Stimulated activated CD4-positive, alpha-beta T cell treated with anti-CD3 and anti-CD28 coated beads, Interleukin-4, amount 100 ng/mL, for 4 hours (primary cell): ENCODE measurements around the gene HYCC1.
"Not testable (repeated sequence)": the region's sequence is repeated elsewhere in the genome, so short reads cannot be mapped to it uniquely, and the experiment has no call there.

Source experiments
- DNase-seq, 2 experiments: peaks; one replicate each; pipeline ENCODE4 v3.0.0-alpha.2; 2020

The HYCC1 gene

DNA sequence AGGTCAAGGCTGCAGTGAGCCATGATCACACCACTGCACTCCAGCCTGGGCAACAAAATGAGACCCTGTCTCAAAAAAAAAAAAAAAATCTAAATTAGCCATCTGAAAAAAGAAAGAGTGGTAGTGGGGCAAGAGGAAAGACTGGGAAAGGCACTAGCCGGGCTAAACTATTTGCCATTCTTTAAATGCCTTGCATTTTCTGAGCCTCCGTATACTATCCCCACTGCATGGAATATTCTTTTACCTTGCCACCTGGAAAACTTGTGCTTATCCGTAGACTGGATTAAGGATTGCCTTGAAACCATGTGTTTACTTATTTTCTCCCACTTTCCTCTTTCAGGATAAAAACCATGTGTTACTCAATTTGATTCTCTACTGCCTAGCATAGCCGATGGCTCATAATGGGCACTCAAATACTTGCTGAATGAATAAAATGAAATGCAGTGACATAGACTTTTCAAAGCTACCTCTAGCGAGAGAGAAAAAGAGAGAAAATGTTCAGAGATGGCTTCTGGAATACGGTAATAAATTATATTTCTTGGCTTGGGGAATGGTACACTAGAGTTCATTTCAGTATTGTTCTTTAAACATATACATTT lies 30.6 kb downstream of the HYCC1 start:
- DNase-seq: no peak

DNA sequence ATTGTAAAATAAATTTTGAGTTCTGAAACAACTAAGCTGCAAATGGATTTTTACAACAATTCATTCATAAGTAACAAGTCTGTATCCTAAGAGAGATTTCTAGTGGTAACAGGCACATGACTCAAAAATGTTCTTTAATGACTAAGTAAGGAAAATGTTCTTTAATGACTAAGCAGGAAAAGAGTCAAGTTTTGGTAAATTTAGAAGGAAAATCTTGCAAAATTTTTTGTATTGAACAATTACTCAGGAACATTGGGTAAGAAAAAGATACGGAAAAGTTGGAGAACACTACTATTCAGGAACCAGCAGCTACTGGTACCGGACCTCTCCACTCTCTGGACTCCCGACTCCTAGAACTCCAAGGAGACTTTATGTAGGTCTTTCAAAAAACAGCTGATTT lies 33.5 kb downstream of the HYCC1 start:
- no peak for DNase-seq

DNA sequence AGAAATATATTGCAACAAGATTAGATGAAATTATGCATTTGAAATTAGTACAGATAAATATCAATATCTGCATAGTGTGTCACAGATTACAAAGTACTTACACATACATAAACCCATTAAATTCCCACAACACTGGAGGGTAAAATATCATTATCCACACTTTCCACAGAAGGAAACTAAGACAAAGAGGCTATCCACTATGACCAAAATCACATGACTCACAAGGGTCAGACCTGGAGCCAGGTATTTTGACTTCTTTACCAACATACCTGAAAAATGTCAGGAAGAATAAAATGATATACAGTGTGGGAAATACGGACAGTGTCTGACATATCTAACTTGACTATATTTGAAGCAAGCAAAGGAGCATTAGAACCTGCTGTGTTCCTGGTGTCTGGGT lies 34.1 kb downstream of the HYCC1 start:
- DNase-seq: no peak

DNA sequence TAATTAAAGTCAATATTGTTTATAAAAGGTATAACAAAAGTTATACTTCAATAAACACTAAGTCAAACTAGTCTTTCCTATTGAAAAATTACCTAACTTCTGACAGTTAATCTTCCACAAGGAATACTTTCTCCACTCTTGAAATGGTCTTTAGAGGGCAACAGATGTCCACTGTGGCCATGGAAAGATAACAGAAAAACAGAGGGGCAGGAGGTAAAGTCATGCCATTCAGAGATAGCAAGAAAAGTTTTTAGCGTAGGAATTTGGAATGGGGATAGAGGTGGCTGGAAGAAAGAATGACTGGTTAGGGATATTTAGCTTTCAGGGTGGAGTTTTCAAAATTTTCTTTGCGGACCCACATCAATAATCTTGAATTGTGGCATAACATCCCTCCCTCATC lies 34.7 kb downstream of the HYCC1 start:
- no peak for DNase-seq

DNA sequence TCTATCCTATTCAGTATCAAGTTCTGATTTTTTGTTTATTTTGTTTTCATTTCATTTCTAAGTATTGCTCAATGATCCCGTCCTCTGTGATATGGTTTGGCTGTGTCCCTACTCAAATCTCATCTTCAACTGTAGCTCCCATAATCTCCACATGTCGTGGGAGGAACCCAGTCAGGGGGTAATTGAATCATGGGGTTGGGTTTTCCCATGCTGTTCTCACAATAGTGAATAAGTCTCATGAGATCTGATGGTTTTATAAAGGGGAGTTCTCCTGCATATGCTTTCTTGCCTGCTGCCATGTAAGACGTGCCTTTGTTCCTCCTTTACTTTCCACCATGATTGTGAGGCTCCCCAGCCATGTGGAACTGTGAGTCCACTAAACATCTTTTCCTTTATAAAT lies 39.3 kb downstream of the HYCC1 start:
- DNase-seq: not testable (repeated sequence)

DNA sequence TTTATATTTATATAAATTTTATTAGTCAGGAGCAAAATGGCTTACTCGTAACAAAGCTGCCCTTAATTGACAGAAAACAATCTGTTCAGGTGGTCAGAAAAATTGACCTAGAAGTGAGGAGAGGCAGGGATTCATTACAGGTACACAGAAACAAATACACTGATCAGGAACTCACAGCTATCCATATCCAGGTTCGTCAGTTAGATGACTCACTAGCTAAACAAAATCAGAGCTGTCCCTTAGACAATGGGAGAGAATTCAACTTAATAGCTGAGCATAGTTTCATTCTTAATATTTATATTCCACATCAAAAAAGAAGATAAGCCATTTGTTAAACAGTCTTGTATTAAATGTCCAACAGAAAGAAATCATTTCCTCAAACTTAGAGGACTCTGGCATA lies 41.7 kb downstream of the HYCC1 start:
- DNase-seq: no peak

DNA sequence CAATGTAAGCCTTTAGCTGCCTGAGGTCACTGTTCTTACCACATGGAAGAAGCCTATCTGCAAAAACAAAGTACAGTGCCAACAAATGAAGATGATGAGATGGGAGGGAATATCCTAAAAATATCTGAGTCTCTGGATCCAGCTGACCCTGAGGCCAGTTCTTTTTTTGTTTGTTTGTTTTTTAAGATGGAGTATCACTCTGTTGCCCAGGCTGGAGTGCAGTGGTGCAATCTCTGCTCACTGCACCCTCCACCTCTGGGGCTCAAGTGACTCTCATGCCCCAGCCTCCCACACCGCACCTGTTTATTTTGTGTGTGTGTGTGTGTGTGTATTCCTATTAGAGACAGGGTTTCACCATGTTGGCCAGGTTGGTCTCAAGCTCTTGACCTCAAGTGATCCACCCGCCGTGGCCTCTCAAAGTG lies 44.9 kb downstream of the HYCC1 start:
- DNase-seq: no peak
